ENCODE data around the gene HGFAC.

HGFAC gene

GRCh38 chr4:3473181-3473950 lies 31.6 kb downstream of the HGFAC start:
- no peak for DNase-seq (ENCODE audit: low read depth, low spot score)

DNA sequence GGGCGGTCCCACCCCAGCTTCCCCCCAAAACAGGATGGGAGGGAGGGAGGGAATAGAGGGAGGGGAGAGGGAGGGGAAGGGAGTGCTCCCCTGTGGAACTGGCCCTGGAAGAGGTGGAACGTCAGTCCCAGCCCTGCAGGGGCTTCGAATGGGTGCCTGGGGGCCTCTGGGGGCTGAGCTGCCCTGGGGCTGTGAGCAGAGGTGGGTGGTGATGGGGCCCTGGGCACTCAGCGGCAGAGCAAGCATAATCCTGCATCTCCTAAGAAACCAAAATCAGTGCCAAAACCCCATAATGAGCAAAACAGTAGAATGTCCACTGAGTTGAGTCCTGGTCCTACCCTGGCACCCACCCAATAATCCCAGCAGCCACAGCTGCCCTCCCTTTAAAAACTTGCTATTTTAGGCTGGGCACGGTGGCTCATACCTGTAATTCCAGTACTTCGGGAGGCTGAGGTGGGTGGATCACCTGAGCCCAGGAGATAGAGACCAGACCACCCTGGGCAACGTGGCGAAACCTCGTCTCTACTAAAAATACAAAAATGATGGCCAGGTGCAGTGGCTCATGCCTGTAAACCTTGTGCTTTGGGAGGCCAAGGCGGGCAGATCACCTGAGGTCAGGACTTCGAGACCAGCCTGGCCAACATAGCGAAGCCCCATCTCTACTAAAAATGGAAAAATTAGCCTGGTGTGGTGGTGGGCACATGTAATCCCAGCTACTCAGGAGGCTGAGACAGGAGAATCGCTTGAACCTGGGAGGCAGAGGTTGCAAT lies 32.4 kb downstream of the HGFAC start:
- no peak for DNase-seq (ENCODE audit: low read depth, low spot score)

DNA sequence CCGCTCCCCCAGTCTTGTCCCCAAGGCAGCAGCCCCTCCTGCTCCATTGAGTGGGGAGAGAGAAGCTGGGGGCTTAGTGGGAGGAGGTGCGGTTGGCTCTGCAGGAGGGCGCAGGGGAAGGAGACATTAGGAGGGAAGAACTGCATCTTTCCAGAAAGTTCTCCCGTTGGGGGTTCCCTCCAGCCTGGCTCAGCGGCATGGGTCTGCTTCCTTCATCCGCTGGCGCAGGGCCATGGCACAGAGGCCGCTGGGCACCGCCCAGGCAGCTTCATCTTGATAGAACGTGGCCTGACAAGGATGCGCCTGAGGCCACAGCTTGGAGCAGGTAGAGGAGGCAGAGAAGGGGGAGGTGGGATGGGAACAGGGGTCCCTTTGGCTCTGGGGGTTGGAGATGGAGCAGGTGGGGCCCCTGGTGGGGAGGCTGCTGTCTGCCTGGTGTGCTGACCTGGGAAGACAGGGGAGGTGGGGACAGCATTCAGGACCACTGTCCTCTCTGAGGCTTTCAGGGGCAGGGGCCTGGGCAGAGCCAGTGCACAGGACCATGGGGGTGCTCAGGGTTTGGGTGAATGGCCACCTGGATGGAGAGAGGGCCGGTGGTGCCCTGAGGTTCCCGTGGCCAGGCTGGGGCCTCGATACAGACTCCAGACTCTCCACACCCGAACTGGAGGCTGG lies 33.4 kb downstream of the HGFAC start:
- DNase-seq (ENCODE audit: low read depth, low spot score): no peak

DNA sequence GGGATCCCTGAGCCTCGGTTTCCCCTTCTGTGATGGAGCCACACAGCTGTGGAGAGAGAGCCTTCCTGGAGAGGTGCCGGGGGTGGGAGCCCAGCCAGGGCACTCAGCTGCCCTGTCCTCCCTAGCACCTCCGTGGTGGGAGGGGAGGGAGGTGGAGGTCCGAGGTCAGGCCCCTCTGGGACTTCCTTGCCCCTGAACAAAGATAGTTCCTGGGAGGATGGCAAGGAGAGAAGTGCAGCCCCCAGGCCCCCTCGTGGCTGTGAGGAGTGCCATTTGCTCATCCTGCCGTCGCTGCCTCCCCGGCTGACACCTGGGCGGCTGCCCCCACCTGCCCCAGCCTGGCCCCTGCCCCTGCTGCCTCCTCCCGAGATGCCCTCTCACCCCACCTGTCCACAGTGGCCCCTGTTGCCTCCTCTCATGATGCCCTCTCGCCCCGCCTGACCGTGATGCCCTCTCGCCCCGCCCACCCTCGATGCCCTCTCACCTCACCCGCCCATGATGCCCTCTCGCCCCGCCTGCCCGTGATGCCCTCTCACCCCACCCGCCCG lies 34.0 kb downstream of the HGFAC start:
- no peak for DNase-seq (ENCODE audit: low read depth, low spot score)

GRCh38 chr4:3476341-3476747 lies 34.6 kb downstream of the HGFAC start:
- no peak for DNase-seq (ENCODE audit: low read depth, low spot score)

DNA sequence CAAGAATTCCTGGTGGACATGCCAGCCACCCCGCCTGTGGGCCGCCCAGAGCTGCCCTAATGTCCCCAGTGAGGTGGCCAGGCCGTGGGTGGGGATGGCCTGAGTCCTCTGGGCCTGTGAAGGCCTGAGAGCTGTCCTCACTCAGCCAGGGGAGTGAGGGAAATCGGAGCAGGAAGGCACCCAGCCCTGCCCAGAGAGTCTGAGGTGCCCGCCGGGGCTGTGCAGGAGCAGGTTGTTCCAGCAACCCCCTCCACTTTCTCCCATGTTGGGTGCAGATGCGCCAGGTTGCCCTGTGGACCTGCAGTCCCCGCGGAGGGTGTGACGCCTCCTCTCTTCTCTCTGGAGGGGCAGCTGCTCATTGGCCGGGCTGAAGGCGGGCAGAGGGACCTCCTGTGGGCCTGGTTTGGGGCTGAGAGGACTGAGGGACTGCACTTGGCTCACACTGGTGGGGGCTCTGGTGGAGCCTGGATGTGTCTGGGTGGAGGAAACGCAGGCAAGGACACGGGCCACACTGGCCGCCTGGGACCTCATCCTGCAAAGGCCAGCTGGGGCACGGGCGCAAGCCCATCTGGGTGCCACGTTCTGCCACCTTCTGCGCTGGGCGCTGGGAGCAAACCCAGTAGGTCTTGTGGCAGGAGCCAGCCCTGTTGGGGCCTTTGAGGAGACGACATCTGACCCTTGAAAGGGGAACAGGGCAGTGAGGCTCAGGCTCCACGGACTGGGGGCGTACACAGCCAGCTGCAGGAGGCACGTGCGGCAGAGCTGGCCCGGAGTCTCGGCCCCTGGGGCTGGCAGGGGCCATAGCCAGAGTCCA lies 35.4 kb downstream of the HGFAC start:
- no peak for DNase-seq (ENCODE audit: low read depth, low spot score)

DNA sequence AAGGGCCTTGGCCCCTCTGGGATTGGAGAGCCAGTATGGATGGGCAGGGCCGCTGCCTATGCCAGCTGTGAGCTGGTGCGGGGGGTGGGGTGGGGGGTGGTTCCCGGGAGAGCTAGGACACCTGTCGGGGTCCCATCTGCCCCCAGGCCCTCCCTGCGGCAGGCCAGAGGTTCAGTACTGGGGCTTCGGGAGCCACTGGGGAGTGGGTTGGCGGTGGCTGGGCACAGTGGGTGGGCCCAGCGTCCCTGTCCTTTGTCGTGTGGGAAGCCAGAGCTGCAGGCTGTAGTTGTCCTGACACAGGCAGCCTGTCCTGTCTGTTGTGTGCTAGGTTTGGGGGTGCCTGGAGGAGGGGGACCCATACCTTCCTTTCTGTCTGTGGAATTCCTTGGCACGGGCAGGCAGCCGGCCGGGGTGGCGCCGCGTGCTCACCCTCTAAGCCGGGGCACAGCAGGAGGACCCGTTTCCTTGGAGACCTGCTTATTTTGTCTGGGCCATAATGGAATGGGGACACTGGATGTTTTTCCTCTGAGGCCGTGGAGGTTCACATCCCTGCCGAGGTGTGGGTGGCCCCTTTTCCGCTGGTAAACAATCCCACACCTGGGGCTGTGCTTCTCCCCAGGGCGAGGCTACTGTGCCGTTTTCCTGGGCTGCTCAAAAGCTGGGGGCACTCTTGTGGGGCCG lies 36.1 kb downstream of the HGFAC start:
- no peak for DNase-seq (ENCODE audit: low read depth, low spot score)

DNA sequence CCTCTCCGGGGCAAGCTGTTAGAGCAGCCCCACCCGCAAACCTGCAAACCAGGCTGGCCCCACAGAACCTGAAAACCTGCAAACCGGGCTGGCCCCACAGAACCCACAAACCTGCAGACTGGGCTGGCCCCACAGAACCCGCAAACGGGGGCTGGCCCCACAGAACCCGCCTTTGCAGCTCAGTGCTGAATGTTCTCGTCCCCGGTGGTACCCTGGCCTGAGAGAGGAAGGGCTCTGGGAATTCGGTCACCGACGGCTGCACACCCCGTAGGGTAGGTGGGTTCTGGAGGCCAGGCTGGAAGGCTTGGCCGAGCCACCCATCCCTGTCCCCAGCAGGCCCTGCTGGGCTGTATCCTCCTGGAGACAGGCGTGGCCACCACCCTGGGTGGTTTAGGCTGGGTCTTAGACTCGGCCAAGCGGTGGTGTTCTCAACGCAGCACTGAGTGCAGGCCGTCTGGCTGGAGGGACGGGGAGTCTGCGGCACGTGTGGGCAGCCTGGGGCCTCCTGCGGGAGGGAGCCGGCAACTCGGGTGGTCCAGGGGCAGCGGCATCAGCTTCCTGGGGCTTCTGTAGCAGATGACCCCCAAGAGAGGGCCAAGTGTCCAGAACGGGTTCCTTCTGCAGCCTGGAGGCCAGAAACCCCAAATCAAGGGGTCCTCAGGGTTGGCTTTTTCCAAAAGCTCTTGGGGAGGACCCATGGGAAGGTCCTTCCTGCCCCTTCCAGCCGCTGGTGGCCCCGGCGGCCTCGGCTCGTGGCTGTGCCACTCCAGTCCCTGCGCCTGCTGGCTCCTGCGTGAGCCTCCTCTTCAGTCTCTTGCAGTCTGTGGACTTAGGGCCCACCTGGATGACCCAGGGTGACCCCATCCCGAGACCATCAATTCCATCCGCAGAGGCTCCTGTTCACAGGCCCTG lies 36.9 kb downstream of the HGFAC start:
- DNase-seq (ENCODE audit: low read depth, low spot score): no peak

GRCh38 chr4:3479358-3480101 lies 37.8 kb downstream of the HGFAC start:
- DNase-seq (ENCODE audit: low read depth, low spot score): no peak

- DNase-seq (ENCODE audit: low read depth, low spot score): peak; percentile 47
Observed at GRCh38 chr4:3480528-3481112, 38.9 kb downstream of the HGFAC start.

DNA sequence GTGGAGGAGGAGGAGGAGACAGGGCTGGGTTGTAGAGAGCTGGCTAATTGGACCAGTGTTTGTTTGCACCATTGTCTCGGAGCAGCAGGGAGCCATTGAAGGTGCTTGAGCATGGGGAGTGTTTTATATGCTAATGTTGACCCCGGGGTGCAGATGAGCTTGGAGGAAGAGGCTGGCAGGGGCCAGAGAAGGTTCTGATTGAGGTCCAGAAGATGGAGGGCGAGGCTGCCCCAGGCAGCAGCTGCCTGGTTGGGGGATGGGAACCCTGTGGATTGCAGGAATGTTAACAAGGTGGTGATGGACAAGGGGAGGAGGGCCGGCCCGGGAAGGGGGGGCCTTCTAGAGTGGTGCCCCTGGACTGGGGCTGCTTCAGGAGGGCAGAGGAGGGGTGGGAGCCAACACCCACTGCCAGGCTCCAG lies 39.4 kb downstream of the HGFAC start:
- DNase-seq (ENCODE audit: low read depth, low spot score): no peak

DNA sequence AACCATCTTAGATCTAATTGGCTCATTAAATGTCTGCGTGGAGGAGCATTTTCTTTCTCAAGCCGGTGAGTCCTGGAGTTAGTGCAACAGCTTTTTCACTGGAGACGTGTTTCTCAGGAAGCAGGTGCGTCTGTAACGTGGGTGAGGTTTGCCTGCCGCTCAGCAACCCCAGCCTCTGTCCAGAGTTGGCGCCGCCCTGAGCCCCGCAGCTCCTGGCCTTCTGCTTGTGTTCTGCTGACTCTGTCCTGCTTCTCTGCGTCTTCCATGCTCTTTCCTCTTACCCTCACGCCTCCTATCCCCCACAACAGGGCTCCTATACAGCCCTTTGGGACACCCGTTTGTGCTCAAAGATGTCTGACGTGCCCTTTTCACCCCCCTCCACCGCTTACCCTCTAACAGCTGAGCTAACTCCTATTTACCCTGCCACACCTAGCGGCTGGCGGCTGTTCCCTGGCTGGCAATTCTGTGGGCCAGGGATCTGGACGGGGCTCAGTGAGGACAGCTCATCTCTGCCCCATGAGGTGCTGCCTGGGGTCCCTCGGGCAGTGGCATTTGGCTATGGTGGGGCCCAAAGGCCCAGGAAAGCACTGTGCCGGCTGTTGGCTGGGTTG lies 40.1 kb downstream of the HGFAC start:
- DNase-seq (ENCODE audit: low read depth, low spot score): no peak

DNA sequence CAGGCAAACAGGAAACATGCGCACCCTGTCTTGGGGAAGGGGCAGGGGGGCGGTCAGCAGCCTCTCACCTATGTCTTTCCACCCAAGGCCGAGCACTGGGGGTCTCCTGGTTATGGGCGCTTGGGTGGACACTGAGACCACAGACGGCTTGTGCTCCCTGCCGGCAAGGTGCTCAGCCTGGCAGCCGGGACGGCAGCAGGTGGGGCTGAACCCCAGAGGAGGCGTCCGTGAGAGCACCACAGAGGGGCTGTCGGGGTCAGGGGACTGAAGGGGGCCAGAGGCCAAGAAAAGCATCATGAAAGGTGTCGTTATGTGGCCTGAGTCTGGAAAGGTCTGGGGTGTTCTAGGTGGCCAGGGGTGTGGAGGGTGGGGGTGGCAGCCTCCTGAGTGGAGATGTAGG lies 40.9 kb downstream of the HGFAC start:
- DNase-seq (ENCODE audit: low read depth, low spot score): no peak

DNA sequence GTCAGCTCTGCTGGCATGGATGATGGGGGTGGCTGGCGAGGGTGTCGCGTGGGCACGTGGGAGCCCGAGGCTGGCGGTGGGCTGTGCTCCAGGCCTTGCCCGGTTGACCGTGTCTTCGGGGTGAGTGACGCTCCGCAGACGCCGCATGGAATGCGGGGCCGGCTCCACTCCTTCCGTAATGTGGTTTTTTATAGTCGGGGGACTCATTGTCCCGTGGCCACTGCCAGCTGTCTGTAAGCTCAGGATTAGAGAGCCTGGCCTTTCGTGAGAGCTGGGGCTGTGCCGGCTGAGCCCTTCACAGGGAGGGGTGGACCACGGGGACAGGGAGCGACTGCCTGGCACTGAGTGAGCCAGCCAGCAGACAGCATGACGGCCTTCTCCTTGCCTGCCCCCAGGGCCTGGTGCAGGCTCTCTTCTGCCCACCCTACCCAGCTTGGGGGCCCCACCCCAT lies 41.7 kb downstream of the HGFAC start:
- DNase-seq (ENCODE audit: low read depth, low spot score): no peak

- DNase-seq (ENCODE audit: low read depth, low spot score): no peak
Observed at GRCh38 chr4:3484057-3484973, 42.5 kb downstream of the HGFAC start.

DNA sequence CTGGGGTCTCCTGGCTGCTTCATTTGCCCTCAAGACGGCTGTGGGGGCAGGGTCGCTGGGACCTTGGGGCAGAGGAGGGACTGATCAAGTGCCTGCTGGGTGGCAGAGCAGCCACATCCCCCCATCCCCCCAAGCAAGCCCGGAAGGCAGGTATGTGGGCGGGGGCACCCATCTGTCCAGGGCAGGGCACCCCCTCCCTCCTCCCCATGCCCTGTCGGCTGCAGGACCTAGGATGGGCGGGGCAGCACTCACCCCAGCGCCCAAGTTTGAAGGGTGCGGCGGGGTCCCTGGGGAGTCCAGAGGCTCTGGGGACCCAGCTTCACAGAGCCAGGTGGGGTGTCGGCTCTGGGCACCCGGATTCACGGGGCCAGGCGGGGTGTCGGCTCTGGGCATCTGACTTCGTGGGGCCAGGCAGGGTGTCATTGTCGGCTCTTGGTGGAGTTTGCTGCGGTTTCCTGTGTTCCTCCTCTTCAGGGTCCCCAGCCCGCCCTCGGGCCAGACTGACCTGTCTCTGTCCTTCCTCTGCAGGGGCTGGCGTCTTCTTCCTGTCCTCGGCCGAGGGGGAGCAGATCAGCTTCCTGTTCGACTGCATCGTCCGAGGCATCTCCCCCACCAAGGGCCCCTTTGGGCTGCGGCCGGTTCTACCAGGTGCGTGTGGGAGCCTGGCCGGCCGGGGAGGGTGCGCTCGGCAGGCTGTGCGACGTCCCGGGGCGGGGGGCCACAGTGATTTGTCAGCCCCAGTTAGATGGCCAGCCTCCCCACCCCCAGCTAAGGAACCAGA lies 43.4 kb downstream of the HGFAC start:
- no peak for DNase-seq (ENCODE audit: low read depth, low spot score)

Measured in smooth muscle cell of the brain vasculature (primary cell).